DOHH2 (cell line): ENCODE data around the gene RFLNA.
"Not testable (repeated sequence)": the region's sequence is repeated elsewhere in the genome, so short reads cannot be mapped to it uniquely, and the experiment has no call there.

Experiments
- H3F3A ChIP-seq: fragments of 200-600 bp; sonication (generic), shearing (Covaris generic); 2 replicates; pipeline ENCODE4 v1.6.0; 2016; ENCODE audit warnings: antibody characterized with exemption, mild to moderate bottlenecking; ENCODE audit not compliant: control insufficient read depth, insufficient read depth
- H3K27ac ChIP-seq: fragments of 200-600 bp; sonication (generic); 2 replicates; pipeline ENCODE4 v1.5.1; 2014; ENCODE audit warnings: low read depth, mild to moderate bottlenecking, low read length, moderate library complexity
- H3K27me3 ChIP-seq: fragments of 200-600 bp; sonication (generic); 2 replicates; pipeline ENCODE4 v1.6.1; 2014; ENCODE audit warnings: mild to moderate bottlenecking, low read length, mixed read lengths; ENCODE audit not compliant: control insufficient read depth
- H3K36me3 ChIP-seq: fragments of 200-600 bp; sonication (generic); 2 replicates; pipeline ENCODE4 v1.6.1; 2014; ENCODE audit warnings: mild to moderate bottlenecking, low read length, moderate library complexity, mixed read lengths; ENCODE audit not compliant: control insufficient read depth
- H3K4me1 ChIP-seq: fragments of 200-600 bp; sonication (generic); 2 replicates; pipeline ENCODE4 v1.6.1; 2014; ENCODE audit warnings: mild to moderate bottlenecking, low read length, mixed read lengths; ENCODE audit not compliant: control insufficient read depth
- H3K4me2 ChIP-seq: fragments of 200-600 bp; sonication (generic); 2 replicates; pipeline ENCODE4 v1.6.0; 2014; ENCODE audit warnings: mild to moderate bottlenecking, low read length, moderate library complexity
- H3K4me3 ChIP-seq: fragments of 200-600 bp; sonication (generic); 2 replicates; pipeline ENCODE4 v1.5.1; 2014; ENCODE audit warnings: mild to moderate bottlenecking, low read length, mixed read lengths
- H3K79me2 ChIP-seq: fragments of 200-600 bp; sonication (generic); 2 replicates; pipeline ENCODE4 v1.6.1; 2014; ENCODE audit warnings: mild to moderate bottlenecking, low read length, mixed read lengths; ENCODE audit not compliant: control insufficient read depth
- H3K9me2 ChIP-seq: fragments of 200-600 bp; sonication (generic); replicated peaks from 2 replicates; pipeline ENCODE4 v1.6.1; 2014; ENCODE audit warnings: mild to moderate bottlenecking, low read length, mixed read lengths; ENCODE audit not compliant: control insufficient read depth
- H3K9me3 ChIP-seq: fragments of 200-600 bp; sonication (generic); 2 replicates; pipeline ENCODE4 v1.6.1; 2014; ENCODE audit warnings: antibody characterized with exemption, low read length, mixed read lengths; ENCODE audit not compliant: control insufficient read depth, insufficient read depth
- H4K20me1 ChIP-seq: fragments of 200-600 bp; sonication (generic); 2 replicates; pipeline ENCODE4 v1.6.0; 2014; ENCODE audit warnings: low read depth, mild to moderate bottlenecking, antibody characterized with exemption, low read length, moderate library complexity; ENCODE audit not compliant: control insufficient read depth, insufficient read depth
- EZH2phosphoT487 ChIP-seq: fragments of 200-600 bp; sonication (generic); IDR thresholded peaks from 2 replicates; pipeline ENCODE4 v1.6.1; 2017; ENCODE audit warnings: borderline replicate concordance, mild to moderate bottlenecking, antibody characterized with exemption, low read length, moderate library complexity, mixed read lengths
- TF ChIP-seq, protein P1 (sequence below): fragments of 200-600 bp; sonication (generic); IDR thresholded peaks from one replicate; pipeline ENCODE4 v1.5.1; 2014; ENCODE audit warnings: antibody characterized with exemption, mild to moderate bottlenecking, low read depth, low read length; ENCODE audit not compliant: poor library complexity, severe bottlenecking

RFLNA gene

DNA sequence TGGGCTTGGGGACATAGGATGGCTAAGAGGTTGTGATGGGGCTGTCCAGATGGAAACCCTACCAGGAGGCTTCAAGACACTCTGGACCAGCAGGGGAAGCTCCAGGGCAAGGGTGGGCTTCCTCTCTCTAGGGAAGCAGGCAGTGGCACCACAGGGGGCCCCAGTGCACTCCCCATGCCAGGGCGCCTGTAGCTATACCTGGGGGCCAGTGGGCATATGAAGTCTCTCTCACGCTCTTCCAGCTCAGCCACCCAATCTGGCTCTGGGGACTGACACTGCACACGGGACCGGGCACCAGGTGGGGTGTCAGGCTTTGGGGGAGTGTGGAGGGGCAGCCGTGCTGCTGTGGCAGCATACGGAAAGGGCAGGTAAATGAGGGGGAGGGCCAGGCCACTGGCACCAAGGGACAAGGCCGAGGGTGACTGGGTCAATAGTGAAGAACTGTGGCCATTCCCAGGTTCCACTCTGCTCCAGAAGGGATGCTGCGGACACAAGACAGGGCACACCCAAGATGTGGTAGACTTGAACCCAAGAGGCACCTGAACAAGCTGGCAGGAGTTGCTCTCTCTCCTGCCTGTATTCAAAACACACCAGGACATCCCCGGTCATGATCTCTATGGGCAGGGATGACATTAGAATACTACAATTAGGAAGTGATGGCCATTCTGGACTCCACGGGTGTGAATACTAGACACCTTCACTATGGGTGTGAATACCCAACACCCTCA lies 27.5 kb downstream of the RFLNA start:
- Histone ChIP-seq H3K4me2 (no peak overlapping the region), H3K36me3 (peaks cover 28% of the 10 kb centered on the region), H3K4me1 (no peaks in the 10 kb centered on the region), H3K9me2 (no peaks in the 10 kb centered on the region), H3F3A (no peaks in the 10 kb centered on the region), H3K27ac (no peak overlapping the region), H3K4me3 (no peak overlapping the region), H3K27me3 (no peaks in the 10 kb centered on the region), H3K9me3 (peaks cover 16% of the 10 kb centered on the region; the same call in 1 of the 2 replicates), H4K20me1 (no peaks in the 10 kb centered on the region), H3K79me2 (no peaks in the 10 kb centered on the region)
- TF ChIP-seq, protein P1, sequence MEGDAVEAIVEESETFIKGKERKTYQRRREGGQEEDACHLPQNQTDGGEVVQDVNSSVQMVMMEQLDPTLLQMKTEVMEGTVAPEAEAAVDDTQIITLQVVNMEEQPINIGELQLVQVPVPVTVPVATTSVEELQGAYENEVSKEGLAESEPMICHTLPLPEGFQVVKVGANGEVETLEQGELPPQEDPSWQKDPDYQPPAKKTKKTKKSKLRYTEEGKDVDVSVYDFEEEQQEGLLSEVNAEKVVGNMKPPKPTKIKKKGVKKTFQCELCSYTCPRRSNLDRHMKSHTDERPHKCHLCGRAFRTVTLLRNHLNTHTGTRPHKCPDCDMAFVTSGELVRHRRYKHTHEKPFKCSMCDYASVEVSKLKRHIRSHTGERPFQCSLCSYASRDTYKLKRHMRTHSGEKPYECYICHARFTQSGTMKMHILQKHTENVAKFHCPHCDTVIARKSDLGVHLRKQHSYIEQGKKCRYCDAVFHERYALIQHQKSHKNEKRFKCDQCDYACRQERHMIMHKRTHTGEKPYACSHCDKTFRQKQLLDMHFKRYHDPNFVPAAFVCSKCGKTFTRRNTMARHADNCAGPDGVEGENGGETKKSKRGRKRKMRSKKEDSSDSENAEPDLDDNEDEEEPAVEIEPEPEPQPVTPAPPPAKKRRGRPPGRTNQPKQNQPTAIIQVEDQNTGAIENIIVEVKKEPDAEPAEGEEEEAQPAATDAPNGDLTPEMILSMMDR, result no peak
- TF ChIP-seq EZH2phosphoT487, result no peak

DNA sequence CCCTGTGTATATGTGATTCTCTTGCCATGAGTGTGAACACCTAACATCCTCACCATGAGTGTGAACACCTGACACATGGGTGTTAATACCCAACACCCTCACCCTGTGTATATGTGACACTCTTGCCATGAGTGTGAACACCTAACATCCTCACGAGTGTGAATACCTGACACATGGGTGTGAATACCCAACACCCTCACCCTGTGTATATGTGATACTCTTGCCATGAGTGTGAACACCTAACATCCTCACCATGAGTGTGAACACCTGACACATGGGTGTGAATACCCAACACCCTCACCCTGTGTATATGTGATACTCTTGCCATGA lies 28.1 kb downstream of the RFLNA start:
- not testable (repeated sequence) for H3K27me3 ChIP-seq, H4K20me1 ChIP-seq, H3K4me3 ChIP-seq, H3K4me1 ChIP-seq, H3K27ac ChIP-seq, H3K4me2 ChIP-seq, H3K9me2 ChIP-seq, H3F3A ChIP-seq, H3K79me2 ChIP-seq
- peaks cover 28% of the 10 kb centered on the region for H3K36me3 ChIP-seq
- H3K9me3 ChIP-seq, result peaks cover 16% of the 10 kb centered on the region; the same call in 1 of the 2 replicates

DNA sequence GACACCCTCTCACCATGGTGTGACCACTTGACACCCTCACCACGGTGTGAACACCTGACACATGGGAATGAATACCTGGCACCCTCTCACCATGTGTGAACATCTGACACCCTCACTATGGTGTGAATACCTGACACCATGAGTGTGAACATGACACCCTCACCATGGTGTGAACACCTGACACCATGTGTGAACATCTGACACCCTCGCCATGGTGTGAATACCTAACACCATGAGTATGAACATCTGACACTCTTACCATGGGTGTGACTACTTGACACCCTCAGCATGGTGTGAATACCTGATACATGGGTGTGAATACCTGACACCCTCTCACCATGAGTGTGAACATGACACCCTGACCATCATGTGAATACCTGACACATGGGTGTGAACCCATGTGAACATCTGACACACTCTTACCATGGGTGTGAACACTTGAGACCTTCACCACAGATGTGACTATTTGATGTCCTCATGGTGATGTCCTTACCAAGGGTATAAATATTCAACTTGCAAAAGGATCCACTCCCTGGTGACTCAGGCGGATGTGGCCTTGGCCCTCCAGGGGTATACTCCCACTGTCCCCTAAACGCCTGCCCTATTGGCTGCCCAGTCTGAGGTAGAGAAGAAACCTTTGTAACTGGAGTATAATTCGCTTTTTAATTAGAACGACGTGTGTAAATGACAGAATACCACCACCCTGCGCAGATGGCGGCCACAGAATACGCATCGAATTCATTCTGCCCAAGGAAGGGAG lies 29.1 kb downstream of the RFLNA start:
- TF ChIP-seq EZH2phosphoT487, result no peak
- TF ChIP-seq, protein P1, result no peak

More for the DNA sequence above, 29.1 kb downstream of the RFLNA start:
- Histone ChIP-seq H3K9me2 (no peaks in the 10 kb centered on the region), H3K36me3 (peaks cover 28% of the 10 kb centered on the region), H3F3A (no peaks in the 10 kb centered on the region), H3K4me2 (no peak overlapping the region), H3K27me3 (no peaks in the 10 kb centered on the region), H3K27ac (no peak overlapping the region), H3K79me2 (no peaks in the 10 kb centered on the region), H4K20me1 (no peaks in the 10 kb centered on the region), H3K4me3 (no peak overlapping the region), H3K4me1 (no peaks in the 10 kb centered on the region), H3K9me3 (peaks cover 16% of the 10 kb centered on the region; the same call in 1 of the 2 replicates)
